K562 (cell line): ENCODE measurements around the gene DDC.

ENCODE experiments used
- EZH2 ChIP-seq: IDR thresholded peaks from 2 replicates; pipeline ENCODE4 v1.6.1; 2012; ENCODE audit warnings: low read depth, mild to moderate bottlenecking, inconsistent platforms, low read length, borderline replicate concordance
- FOXM1 ChIP-seq, 2 experiments: fragments of 450-650 bp in 1 of 2; sonication (generic) in 1 of 2; formaldehyde crosslinking in 1 of 2; IDR thresholded peaks; 2 replicates each; pipeline versions ENCODE4 v1.6.1 to v1.9.0; 2017 to 2022; ENCODE audit warnings: low read depth in 2 of 2, mild to moderate bottlenecking in 2 of 2, missing genetic modification reagents in 1 of 2, moderate library complexity in 1 of 2
- NCOR1 ChIP-seq: fragments of 450-650 bp; IDR thresholded peaks from 2 replicates; pipeline ENCODE4 v1.6.1; 2016; ENCODE audit warnings: mild to moderate bottlenecking, moderate library complexity
- TAF1 ChIP-seq: IDR thresholded peaks from 2 replicates; pipeline ENCODE4 v1.6.1; 2011; ENCODE audit warnings: mild to moderate bottlenecking, low read length, moderate library complexity; ENCODE audit not compliant: insufficient read depth, control insufficient read depth, severe bottlenecking; ENCODE audit errors: extremely low read depth
- TAF7 ChIP-seq: fragments of 450-650 bp; IDR thresholded peaks from 2 replicates; pipeline ENCODE4 v1.6.1; 2016; ENCODE audit warnings: missing genetic modification characterization, missing compliant biosample characterization
- ZNF232 ChIP-seq: sonication (generic); formaldehyde crosslinking; IDR thresholded peaks from 2 replicates; pipeline ENCODE4 v1.8.0; 2022; ENCODE audit warnings: mild to moderate bottlenecking, missing genetic modification reagents
- ZNF785 ChIP-seq: fragments of 250-450 bp; sonication (Bioruptor Pico); IDR thresholded peaks from 2 replicates; pipeline ENCODE4 v1.4.0; 2020; ENCODE audit warnings: mild to moderate bottlenecking
- ZZZ3 ChIP-seq: fragments of 450-650 bp; IDR thresholded peaks from 2 replicates; pipeline ENCODE4 v1.6.1; 2016; ENCODE audit warnings: antibody characterized with exemption, mild to moderate bottlenecking, moderate library complexity
- TF ChIP-seq, protein P1 (sequence below), 3 experiments: IDR thresholded peaks in 2 of 3; conservative IDR thresholded peaks in 1 of 3; 2 replicates each; pipeline ENCODE4 v1.5.1; 2011 to 2012; ENCODE audit warnings: low read length in 3 of 3, mild to moderate bottlenecking in 3 of 3, control low read depth in 2 of 3, improper control_type of control experiment in 1 of 3, inconsistent platforms in 1 of 3, low read depth in 1 of 3, mixed read lengths in 1 of 3, moderate library complexity in 1 of 3; ENCODE audit not compliant: insufficient read depth in 2 of 3

DNA sequence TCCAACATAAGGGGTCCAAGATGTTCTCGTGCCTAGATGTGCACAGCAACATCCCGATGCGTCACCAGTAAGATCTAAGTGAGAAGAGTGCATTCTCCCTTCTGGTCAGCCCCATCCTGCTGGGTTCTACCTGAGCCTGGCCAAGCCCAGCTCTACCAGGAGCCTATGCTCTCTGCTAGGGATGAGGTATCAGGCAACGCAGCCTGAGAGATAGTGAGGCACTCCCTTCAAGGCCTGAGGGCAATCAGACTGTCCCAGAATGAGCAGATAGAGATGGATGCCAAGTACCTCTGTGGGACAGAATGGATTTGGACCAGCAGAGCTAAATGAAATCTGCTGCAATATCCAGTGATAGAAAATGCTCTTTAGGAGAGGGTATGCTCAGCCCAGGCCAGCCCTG lies 26.7 kb downstream of the DDC start:
- no peak for TF ChIP-seq TAF1
- TF ChIP-seq TAF7 (tag) = no peak
- no peak for TF ChIP-seq EZH2
- TF ChIP-seq ZZZ3 = no peak
- no peak for TF ChIP-seq FOXM1 (IDR thresholded peaks at IDR 0.05; ENCODE audit: low read depth)
- no peak for TF ChIP-seq FOXM1 (CRISPR knock-in tag; IDR thresholded peaks at IDR 0.05; ENCODE audit: low read depth)
- TF ChIP-seq, protein P1, sequence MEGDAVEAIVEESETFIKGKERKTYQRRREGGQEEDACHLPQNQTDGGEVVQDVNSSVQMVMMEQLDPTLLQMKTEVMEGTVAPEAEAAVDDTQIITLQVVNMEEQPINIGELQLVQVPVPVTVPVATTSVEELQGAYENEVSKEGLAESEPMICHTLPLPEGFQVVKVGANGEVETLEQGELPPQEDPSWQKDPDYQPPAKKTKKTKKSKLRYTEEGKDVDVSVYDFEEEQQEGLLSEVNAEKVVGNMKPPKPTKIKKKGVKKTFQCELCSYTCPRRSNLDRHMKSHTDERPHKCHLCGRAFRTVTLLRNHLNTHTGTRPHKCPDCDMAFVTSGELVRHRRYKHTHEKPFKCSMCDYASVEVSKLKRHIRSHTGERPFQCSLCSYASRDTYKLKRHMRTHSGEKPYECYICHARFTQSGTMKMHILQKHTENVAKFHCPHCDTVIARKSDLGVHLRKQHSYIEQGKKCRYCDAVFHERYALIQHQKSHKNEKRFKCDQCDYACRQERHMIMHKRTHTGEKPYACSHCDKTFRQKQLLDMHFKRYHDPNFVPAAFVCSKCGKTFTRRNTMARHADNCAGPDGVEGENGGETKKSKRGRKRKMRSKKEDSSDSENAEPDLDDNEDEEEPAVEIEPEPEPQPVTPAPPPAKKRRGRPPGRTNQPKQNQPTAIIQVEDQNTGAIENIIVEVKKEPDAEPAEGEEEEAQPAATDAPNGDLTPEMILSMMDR (IDR thresholded peaks at IDR 0.05 in 2 of 3, conservative IDR thresholded peaks at IDR 0.05 in 1 of 3; ENCODE audit: insufficient read depth in 2 of 3, low read depth in 1 of 3, low read length in 3 of 3) = no peak
- TF ChIP-seq ZNF785 (CRISPR knock-in tag) = no peak
- no peak for TF ChIP-seq ZNF232
- no peak for TF ChIP-seq NCOR1
